Smooth muscle cell (in vitro differentiated cells): ENCODE results near the gene FBXO2. TPM values are rescaled to one million over a fixed set of nuclear protein-coding genes. Genes with fewer than 3 reads are reported as not detected.
"Not testable (repeated sequence)": the region's sequence is repeated elsewhere in the genome, so short reads cannot be mapped to it uniquely, and the experiment has no call there.

Source experiments
- DNase-seq: peaks from one replicate; lab custom pipeline; 2025; ENCODE audit not compliant: unreplicated experiment; lab: John Stamatoyannopoulos, UW
- H2AFZ ChIP-seq: fragments of 200-600 bp; sonication (generic); 2 replicates; pipeline ENCODE4 v1.6.0; 2016; ENCODE audit warnings: antibody characterized with exemption, low read depth, mild to moderate bottlenecking
- H3F3A ChIP-seq: fragments of 200-600 bp; sonication (generic); 2 replicates; pipeline ENCODE4 v1.6.0; 2017; ENCODE audit warnings: antibody characterized with exemption, low read depth
- H3K27ac ChIP-seq: fragments of 200-600 bp; sonication (generic); 2 replicates; pipeline ENCODE4 v1.5.1; 2016; ENCODE audit warnings: low read depth, mild to moderate bottlenecking
- H3K27me3 ChIP-seq: fragments of 200-600 bp; sonication (generic); 2 replicates; pipeline ENCODE4 v1.6.1; 2016; ENCODE audit warnings: low read depth, mild to moderate bottlenecking
- H3K36me3 ChIP-seq: fragments of 200-600 bp; sonication (generic); 2 replicates; pipeline ENCODE4 v1.5.1; 2016; ENCODE audit warnings: low read depth
- H3K4me1 ChIP-seq: fragments of 200-600 bp; sonication (generic); 2 replicates; pipeline ENCODE4 v1.5.1; 2016; ENCODE audit warnings: low read depth
- H3K4me2 ChIP-seq: fragments of 200-600 bp; sonication (generic); 2 replicates; pipeline ENCODE4 v1.6.0; 2016; ENCODE audit warnings: mild to moderate bottlenecking
- H3K4me3 ChIP-seq: fragments of 200-600 bp; sonication (generic); 2 replicates; pipeline ENCODE4 v1.5.1; 2016; ENCODE audit warnings: mild to moderate bottlenecking
- H3K79me2 ChIP-seq: fragments of 200-600 bp; sonication (generic); 2 replicates; pipeline ENCODE4 v1.6.0; 2016; ENCODE audit warnings: low read depth, mild to moderate bottlenecking
- H3K9ac ChIP-seq: fragments of 200-600 bp; sonication (generic); 2 replicates; pipeline ENCODE4 v1.6.0; 2016; ENCODE audit warnings: low read depth
- H3K9me3 ChIP-seq: fragments of 200-600 bp; sonication (generic); replicated peaks from 2 replicates; pipeline ENCODE4 v1.5.1; 2016; ENCODE audit warnings: low read depth
- H4K20me1 ChIP-seq: fragments of 200-600 bp; sonication (generic); 2 replicates; pipeline ENCODE4 v1.6.0; 2016; ENCODE audit warnings: low read depth
- CTCF ChIP-seq: fragments of 200-600 bp; sonication (generic); IDR thresholded peaks from 2 replicates; pipeline ENCODE4 v1.5.1; 2017; ENCODE audit warnings: borderline replicate concordance, mild to moderate bottlenecking, antibody characterized with exemption; ENCODE audit not compliant: insufficient read depth, poor library complexity, severe bottlenecking
- WGBS: methylation state at CpG from one replicate; pipeline ENCODE4 v1.1.7; 2016; ENCODE audit warnings: low lambda C conversion rate; 5-methylcytosine and 5-hydroxymethylcytosine counted together
- polyA plus RNA-seq: library from polyadenylated mRNA; unstranded; fragments of >200 nt; fragmentation: Nextera tagmentation; extraction: Ambion mirVana; gene quantifications from 2 replicates; pipeline ENCODE4 v1.2.1, GENCODE V29; 2016
- total RNA-seq: library from RNA; depleted of rRNA; stranded (reverse); fragments of >200 nt; gene quantifications from 2 replicates; pipeline ENCODE4 v1.2.3, GENCODE V29; 2014

The FBXO2 gene
- total and polyA plus RNA-seq, 2 experiments from 2014 or later: 15.5 to 15.6 TPM

GRCh38 chr1:11610629-11611180 is 43.5 kb downstream of the FBXO2 start:
- peaks cover 4% of the 10 kb centered on the region for H3K27me3 ChIP-seq
- H2AFZ ChIP-seq: no peak overlapping the region
- no peaks in the 10 kb centered on the region for H3K9me3 ChIP-seq
- 74% methylated on average over 6 of the region's 6 CpGs for WGBS
- no peak overlapping the region for H3K4me2 ChIP-seq
- TF ChIP-seq CTCF: no peak
- H4K20me1 ChIP-seq: no peaks in the 10 kb centered on the region
- DNase-seq: no peak
- no peaks in the 10 kb centered on the region for H3K36me3 ChIP-seq
- no peaks in the 10 kb centered on the region for H3K4me1 ChIP-seq
- H3K27ac ChIP-seq: no peak overlapping the region
- no peaks in the 10 kb centered on the region for H3K79me2 ChIP-seq
- no peaks in the 10 kb centered on the region for H3F3A ChIP-seq
- H3K9ac ChIP-seq: no peak overlapping the region
- H3K4me3 ChIP-seq: no peak overlapping the region

- H3F3A ChIP-seq, H3K79me2 ChIP-seq, H3K4me2 ChIP-seq, H4K20me1 ChIP-seq, DNase-seq, H3K4me1 ChIP-seq, H3K9ac ChIP-seq, H3K4me3 ChIP-seq, H3K36me3 ChIP-seq, H3K27ac ChIP-seq, H2AFZ ChIP-seq, H3K9me3 ChIP-seq, H3K27me3 ChIP-seq: not testable (repeated sequence)
- WGBS: 89% methylated on average over 13 of the region's 13 CpGs
Observed at GRCh38 chr1:11609378-11609777, 44.9 kb downstream of the FBXO2 start.

GRCh38 chr1:11608596-11609130 is 45.6 kb downstream of the FBXO2 start:
- not testable (repeated sequence) for DNase-seq, H3K4me3 ChIP-seq, H3K9ac ChIP-seq, H4K20me1 ChIP-seq, H3F3A ChIP-seq, H3K4me1 ChIP-seq, H3K36me3 ChIP-seq, H3K27ac ChIP-seq, H3K4me2 ChIP-seq, H3K79me2 ChIP-seq, H3K9me3 ChIP-seq, H2AFZ ChIP-seq, H3K27me3 ChIP-seq
- 97% methylated on average over 28 of the region's 37 CpGs for WGBS

GRCh38 chr1:11606775-11607174 is 47.5 kb downstream of the FBXO2 start:
- Histone ChIP-seq H3K36me3 (no peaks in the 10 kb centered on the region), H3K9me3 (no peaks in the 10 kb centered on the region), H3K4me3 (no peak overlapping the region), H2AFZ (no peak overlapping the region), H3K27me3 (no peaks in the 10 kb centered on the region), H3K4me1 (no peaks in the 10 kb centered on the region), H3K4me2 (no peak overlapping the region), H3F3A (no peaks in the 10 kb centered on the region), H4K20me1 (no peaks in the 10 kb centered on the region), H3K27ac (no peak overlapping the region), H3K79me2 (no peaks in the 10 kb centered on the region), H3K9ac (no peak overlapping the region)
- no peak for DNase-seq
- 90% methylated on average over 6 of the region's 6 CpGs for WGBS
- TF ChIP-seq CTCF: no peak

GRCh38 chr1:11602981-11603380 is 51.2 kb downstream of the FBXO2 start:
- Histone ChIP-seq H3K4me1 (no peaks in the 10 kb centered on the region), H3K27ac (no peak overlapping the region), H3K27me3 (no peaks in the 10 kb centered on the region), H3K36me3 (no peaks in the 10 kb centered on the region), H4K20me1 (no peaks in the 10 kb centered on the region), H3K4me2 (no peak overlapping the region), H2AFZ (no peak overlapping the region), H3K9ac (no peak overlapping the region), H3F3A (no peaks in the 10 kb centered on the region), H3K79me2 (no peaks in the 10 kb centered on the region), H3K4me3 (no peak overlapping the region), H3K9me3 (no peaks in the 10 kb centered on the region)
- 84% methylated on average over 5 of the region's 5 CpGs for WGBS
- TF ChIP-seq CTCF: no peak
- DNase-seq: no peak
